ENCODE data around the gene CCDC192. TPM values are rescaled to one million over a fixed set of nuclear protein-coding genes. Genes with fewer than 3 reads are reported as not detected.

The CCDC192 gene
- total RNA-seq, 4 donors from 2014 or later, result 0.33 to 1.7 (median 1.1) TPM

DNA sequence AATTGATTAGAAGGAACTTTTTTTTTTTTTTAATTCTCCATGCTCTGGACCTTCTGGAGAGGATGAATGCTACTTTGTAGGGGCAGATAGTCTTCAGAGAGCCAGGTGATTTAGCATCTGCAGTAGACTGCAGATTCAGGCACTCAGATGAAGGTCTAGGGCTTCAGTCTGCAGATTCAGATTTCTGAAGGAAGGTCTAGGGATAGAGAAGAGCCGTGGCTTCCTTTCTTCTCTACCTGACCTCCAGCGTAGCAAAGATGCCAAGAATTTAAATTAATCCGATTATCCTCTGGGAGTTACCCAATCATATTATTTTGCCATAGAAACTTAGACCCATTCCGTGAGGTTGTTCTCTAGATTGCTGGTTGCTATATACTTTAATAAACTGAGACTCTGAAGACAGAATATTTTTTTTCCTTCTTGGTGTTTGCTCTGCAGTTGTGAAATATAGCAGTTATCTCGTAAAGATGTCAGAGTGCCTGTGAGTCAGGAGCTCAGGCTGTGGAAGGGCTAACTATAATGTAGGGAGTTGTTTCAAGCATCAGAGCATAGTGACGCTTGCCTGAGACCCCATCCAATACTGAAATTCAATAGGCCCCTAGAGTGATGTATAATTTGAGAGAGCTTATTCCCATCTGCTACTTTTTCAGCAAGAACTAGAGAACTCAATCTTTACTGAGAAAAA is 247.7 kb downstream of the CCDC192 start:
- intact Hi-C loops (cut with DNase I), result no loop called here
- Histone ChIP-seq H3K27me3 (no peaks in the 10 kb centered on the region), H3K27ac (replicated peaks in 1 of 4) (no peak overlapping the region), H3K4me3 (no peak overlapping the region), H3K36me3 (no peaks in the 10 kb centered on the region), H3K9me3 (no peaks in the 10 kb centered on the region), H3K4me1 (no peaks in the 10 kb centered on the region)
- TF ChIP-seq POLR2A (IDR thresholded peaks at IDR 0.05; ENCODE audit: low read depth) (no peak), EP300 (IDR thresholded peaks at IDR 0.05) (no peak)
- TF ChIP-seq, protein P1, sequence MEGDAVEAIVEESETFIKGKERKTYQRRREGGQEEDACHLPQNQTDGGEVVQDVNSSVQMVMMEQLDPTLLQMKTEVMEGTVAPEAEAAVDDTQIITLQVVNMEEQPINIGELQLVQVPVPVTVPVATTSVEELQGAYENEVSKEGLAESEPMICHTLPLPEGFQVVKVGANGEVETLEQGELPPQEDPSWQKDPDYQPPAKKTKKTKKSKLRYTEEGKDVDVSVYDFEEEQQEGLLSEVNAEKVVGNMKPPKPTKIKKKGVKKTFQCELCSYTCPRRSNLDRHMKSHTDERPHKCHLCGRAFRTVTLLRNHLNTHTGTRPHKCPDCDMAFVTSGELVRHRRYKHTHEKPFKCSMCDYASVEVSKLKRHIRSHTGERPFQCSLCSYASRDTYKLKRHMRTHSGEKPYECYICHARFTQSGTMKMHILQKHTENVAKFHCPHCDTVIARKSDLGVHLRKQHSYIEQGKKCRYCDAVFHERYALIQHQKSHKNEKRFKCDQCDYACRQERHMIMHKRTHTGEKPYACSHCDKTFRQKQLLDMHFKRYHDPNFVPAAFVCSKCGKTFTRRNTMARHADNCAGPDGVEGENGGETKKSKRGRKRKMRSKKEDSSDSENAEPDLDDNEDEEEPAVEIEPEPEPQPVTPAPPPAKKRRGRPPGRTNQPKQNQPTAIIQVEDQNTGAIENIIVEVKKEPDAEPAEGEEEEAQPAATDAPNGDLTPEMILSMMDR (IDR thresholded peaks at IDR 0.05), result no peak
- 96% methylated on average over 6 of the region's 6 CpGs for WGBS
- DNase-seq (ENCODE audit: extremely low spot score), result peak; percentile 29

DNA sequence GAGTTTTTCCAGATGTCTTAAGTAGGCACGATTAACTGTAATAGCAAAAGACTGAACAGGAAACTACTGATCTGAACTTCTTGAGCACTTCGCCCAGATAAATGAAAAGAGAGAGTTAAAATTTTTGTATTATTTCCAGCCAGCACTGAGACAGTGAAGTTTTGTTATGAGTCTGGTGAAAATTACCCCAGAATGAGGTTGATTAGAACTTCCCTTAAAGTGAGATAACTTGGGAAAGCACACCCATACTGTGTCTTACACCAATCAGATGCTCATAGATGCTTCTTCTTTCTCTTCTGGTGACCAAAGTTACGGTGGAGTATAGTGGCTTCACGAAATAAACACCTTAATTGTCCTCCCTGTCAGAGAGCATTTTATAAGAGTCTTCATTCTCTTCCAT is 248.6 kb downstream of the CCDC192 start:
- peak; percentile 0 for DNase-seq (ENCODE audit: extremely low spot score)
- Histone ChIP-seq H3K9me3 (no peaks in the 10 kb centered on the region), H3K4me3 (no peak overlapping the region), H3K27ac (replicated peaks in 1 of 4) (no peak overlapping the region), H3K36me3 (no peaks in the 10 kb centered on the region), H3K27me3 (no peaks in the 10 kb centered on the region), H3K4me1 (peaks cover 0 to 3% (median 2%) of the 10 kb centered on the region in 4 donors)
- intact Hi-C loops (cut with DNase I), result no loop called here
- WGBS, result 91% methylated on average over 4 of the region's 4 CpGs
- no peak for TF ChIP-seq POLR2AphosphoS5 (IDR thresholded peaks at IDR 0.05)
- TF ChIP-seq EP300 (IDR thresholded peaks at IDR 0.05), result no peak
- TF ChIP-seq POLR2A (IDR thresholded peaks at IDR 0.05; ENCODE audit: low read depth), result no peak
- TF ChIP-seq, protein P1 (IDR thresholded peaks at IDR 0.05), result no peak

DNA sequence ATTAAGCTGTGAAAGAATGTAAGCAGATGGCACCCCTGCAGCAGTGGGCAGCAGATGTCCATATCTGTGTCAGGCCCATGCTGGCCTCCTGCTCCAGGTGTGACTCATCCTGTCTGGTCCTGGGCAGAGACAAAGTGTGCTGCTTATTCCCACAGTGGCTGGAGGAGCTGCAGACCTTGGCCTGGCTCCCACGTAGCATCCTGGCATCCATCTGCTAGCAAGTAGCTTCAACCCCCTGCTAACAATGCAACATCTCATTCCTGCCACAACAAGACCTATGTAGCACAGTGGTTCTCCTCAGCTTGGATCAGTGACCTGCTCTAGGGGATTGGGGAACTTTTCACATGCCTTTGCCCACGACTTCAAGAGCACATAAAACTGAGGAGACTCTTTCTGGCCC is 254.0 kb downstream of the CCDC192 start:
- TF ChIP-seq, protein P1 (IDR thresholded peaks at IDR 0.05), result peak in 2 of 3 experiments; percentile 10 to 25
- no peak for TF ChIP-seq POLR2A (IDR thresholded peaks at IDR 0.05; ENCODE audit: low read depth)
- TF ChIP-seq POLR2AphosphoS5 (IDR thresholded peaks at IDR 0.05), result peak; percentile 50 to 55
- H3K27me3 ChIP-seq, result no peaks in the 10 kb centered on the region
- intact Hi-C loops (cut with DNase I), result no loop called here
- H3K36me3 ChIP-seq, result no peaks in the 10 kb centered on the region
- no peak overlapping the region for H3K4me3 ChIP-seq
- WGBS, result 32% methylated on average over 2 of the region's 2 CpGs
- H3K27ac ChIP-seq (replicated peaks in 1 of 4), result peak overlapping the region in 2 of 4 donors; percentile 2 to 20
- peak; percentile 86 for DNase-seq (ENCODE audit: extremely low spot score)
- H3K4me1 ChIP-seq, result peaks cover 41 to 52% (median 51%) of the 10 kb centered on the region in 4 donors
- H3K9me3 ChIP-seq, result no peaks in the 10 kb centered on the region

DNA sequence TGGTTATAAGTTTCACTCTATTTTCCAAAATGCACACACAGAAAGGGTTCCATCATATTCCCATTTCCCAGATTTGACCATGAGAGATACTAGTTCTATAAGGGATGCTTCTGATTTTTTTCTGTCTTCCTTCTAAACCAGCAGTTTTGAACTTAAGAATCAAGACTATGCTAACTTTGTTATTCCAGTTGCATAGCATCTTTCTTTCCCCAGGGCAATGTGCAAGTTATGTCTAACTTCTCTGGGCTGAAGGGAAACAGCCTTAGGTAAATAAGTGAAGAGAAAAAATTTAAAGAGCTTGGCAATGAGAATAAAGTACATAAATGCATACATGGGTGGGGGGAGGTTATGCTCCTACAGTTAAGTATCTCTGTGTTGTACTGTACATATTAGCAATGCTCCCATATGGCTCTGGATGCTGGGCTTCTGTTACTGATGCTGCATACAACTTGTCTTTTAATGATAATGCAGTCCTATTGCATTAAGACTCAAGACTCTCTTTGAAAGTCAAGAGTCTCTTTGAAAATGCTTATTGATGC is 254.6 kb downstream of the CCDC192 start:
- intact Hi-C loops (cut with DNase I), result no loop called here
- Histone ChIP-seq H3K4me1 (peaks cover 41 to 52% (median 51%) of the 10 kb centered on the region in 4 donors), H3K27me3 (no peaks in the 10 kb centered on the region), H3K9me3 (no peaks in the 10 kb centered on the region), H3K27ac (replicated peaks in 1 of 4) (peak overlapping the region in 1 of 4 donors; percentile 20), H3K4me3 (no peak overlapping the region), H3K36me3 (no peaks in the 10 kb centered on the region)
- TF ChIP-seq EP300 (IDR thresholded peaks at IDR 0.05) (no peak), POLR2AphosphoS5 (IDR thresholded peaks at IDR 0.05) (no peak), POLR2A (IDR thresholded peaks at IDR 0.05; ENCODE audit: low read depth) (no peak)
- TF ChIP-seq, protein P1 (IDR thresholded peaks at IDR 0.05), result no peak
- peak; percentile 19 for DNase-seq (ENCODE audit: extremely low spot score)

Measured in esophagus muscularis mucosa (tissue), 4 donors.